Karpas-422 (cell line): ENCODE results near the gene THPO. TPM values are rescaled to one million over a fixed set of nuclear protein-coding genes. Genes with fewer than 3 reads are reported as not detected.

Source experiments
- DNase-seq: peaks from one replicate; pipeline ENCODE4 v3.0.0-alpha.2; 2015
- H2AFZ ChIP-seq: fragments of 200-600 bp; sonication (generic); 2 replicates; pipeline ENCODE4 v1.6.1; 2014; ENCODE audit warnings: antibody characterized with exemption, low read length, mixed read lengths
- H3K27ac ChIP-seq: fragments of 200-600 bp; sonication (generic); 2 replicates; pipeline ENCODE4 v1.5.1; 2014; ENCODE audit warnings: mild to moderate bottlenecking, low read length, moderate library complexity
- H3K27me3 ChIP-seq: fragments of 200-600 bp; sonication (generic); 2 replicates; pipeline ENCODE4 v1.6.1; 2014; ENCODE audit warnings: low read length, mixed read lengths
- H3K36me3 ChIP-seq: fragments of 200-600 bp; sonication (generic); 2 replicates; pipeline ENCODE4 v1.6.1; 2014; ENCODE audit warnings: low read length, mixed read lengths; ENCODE audit not compliant: insufficient read depth
- H3K4me1 ChIP-seq: fragments of 200-600 bp; sonication (generic); 2 replicates; pipeline ENCODE4 v1.6.1; 2014; ENCODE audit warnings: mild to moderate bottlenecking, low read length, mixed read lengths
- H3K4me2 ChIP-seq: fragments of 200-600 bp; sonication (generic); 2 replicates; pipeline ENCODE4 v1.6.1; 2014; ENCODE audit warnings: low read length, low read depth, mild to moderate bottlenecking; ENCODE audit not compliant: poor library complexity, severe bottlenecking
- H3K4me3 ChIP-seq: fragments of 200-600 bp; sonication (generic); 2 replicates; pipeline ENCODE4 v1.5.1; 2014; ENCODE audit warnings: mild to moderate bottlenecking, antibody characterized with exemption, low read length, mixed read lengths
- H3K79me2 ChIP-seq: fragments of 200-600 bp; sonication (generic); 2 replicates; pipeline ENCODE4 v1.6.1; 2014; ENCODE audit warnings: mild to moderate bottlenecking, low read length, mixed read lengths
- H3K9ac ChIP-seq: fragments of 200-600 bp; sonication (generic); 2 replicates; pipeline ENCODE4 v1.6.0; 2014; ENCODE audit warnings: low read length
- H3K9me2 ChIP-seq: fragments of 200-600 bp; sonication (generic), shearing (Covaris generic); replicated peaks from 2 replicates; pipeline ENCODE4 v1.6.0; 2014; ENCODE audit warnings: mild to moderate bottlenecking, low read length, moderate library complexity; ENCODE audit not compliant: insufficient read depth
- H3K9me3 ChIP-seq: fragments of 300-700, 200-600 bp; sonication (generic); 2 replicates; pipeline ENCODE4 v1.6.1; 2014; ENCODE audit warnings: low read length, mixed read lengths
- H4K20me1 ChIP-seq: fragments of 200-600 bp; sonication (generic); 2 replicates; pipeline ENCODE4 v1.6.1; 2014; ENCODE audit warnings: mild to moderate bottlenecking, antibody characterized with exemption, low read length, low read depth; ENCODE audit not compliant: insufficient read depth
- total RNA-seq: library from RNA; depleted of rRNA; stranded (reverse); fragments of >200 nt; shearing (Covaris generic); gene quantifications from 2 replicates; pipeline ENCODE4 v1.2.3, GENCODE V29; 2014; ENCODE audit warnings: low replicate concordance

The THPO gene
- total RNA-seq, 1 experiment from 2014 or later = 12.5 TPM

DNA sequence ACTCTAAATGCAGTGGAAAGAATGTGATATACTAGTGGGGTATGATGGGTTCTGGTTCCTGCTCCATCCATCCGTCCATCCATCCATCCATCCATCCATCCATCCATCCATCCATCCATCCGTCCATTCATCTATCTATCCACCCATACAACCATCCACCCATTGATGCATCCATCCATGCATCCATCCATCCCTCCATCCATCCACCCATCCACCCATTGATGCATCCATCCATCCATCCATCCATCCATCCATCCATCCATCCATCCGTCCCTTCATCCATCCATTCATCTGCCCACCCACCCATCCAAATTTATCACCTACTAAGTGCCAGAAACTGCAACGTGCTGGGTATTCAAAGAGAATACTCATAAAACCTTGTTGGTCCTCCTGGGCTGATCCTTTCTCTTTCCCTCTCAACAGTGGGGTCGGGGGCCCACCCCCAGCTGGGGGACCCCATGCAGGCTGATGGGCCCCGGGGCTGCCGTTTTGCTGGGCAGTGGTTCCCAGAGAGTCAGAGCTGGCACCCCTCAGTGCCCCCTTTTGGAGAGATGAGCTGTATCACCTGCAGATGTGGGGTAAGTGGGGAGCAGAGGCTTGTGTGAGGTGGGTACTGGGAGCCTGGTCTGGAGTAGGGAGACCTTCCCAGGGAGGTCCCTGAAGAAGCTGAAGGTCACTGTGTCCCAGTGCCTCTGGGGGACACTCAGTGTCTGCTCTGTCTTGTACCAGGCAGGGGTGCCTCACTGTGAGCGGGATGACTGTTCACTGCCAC is 10.3 kb upstream of the THPO start:
- Histone ChIP-seq H3K36me3 (peaks cover 2% of the 10 kb centered on the region; the same call in 1 of the 2 replicates), H3K27ac (no peak overlapping the region), H4K20me1 (peaks cover 8% of the 10 kb centered on the region; the same call in 1 of the 2 replicates), H3K9me3 (no peaks in the 10 kb centered on the region), H3K9me2 (no peaks in the 10 kb centered on the region), H3K4me1 (no peaks in the 10 kb centered on the region), H3K79me2 (no peaks in the 10 kb centered on the region), H2AFZ (no peak overlapping the region), H3K9ac (no peak overlapping the region), H3K27me3 (no peaks in the 10 kb centered on the region), H3K4me2 (no peak overlapping the region), H3K4me3 (no peak overlapping the region)
- DNase-seq = no peak

DNA sequence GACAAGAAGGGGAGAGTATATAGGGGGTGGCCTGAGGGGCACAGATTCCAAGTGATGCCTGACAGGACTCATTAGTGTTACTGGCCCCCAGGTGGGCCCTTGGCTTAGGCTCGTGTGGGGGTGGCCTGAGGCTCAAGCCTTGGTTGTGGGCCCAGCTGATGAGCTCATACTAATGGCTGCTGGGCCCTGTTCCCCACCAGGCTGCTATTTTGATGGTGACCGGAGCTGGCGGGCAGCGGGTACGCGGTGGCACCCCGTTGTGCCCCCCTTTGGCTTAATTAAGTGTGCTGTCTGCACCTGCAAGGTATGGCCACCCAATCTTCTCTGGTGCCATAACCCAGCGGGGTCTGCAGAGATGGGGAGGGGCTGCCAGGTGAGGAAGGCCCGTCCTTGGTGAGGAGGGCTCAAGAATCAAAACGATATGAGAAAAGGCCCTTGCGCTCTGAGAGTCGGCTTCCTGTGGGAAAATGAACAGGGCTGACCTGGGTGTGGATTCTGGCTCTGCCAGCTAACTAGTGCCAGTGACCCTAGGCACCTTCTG is 9.2 kb upstream of the THPO start:
- H3K9me3 ChIP-seq = no peaks in the 10 kb centered on the region
- H3K9ac ChIP-seq = no peak overlapping the region
- no peaks in the 10 kb centered on the region for H3K27me3 ChIP-seq

GRCh38 chr3:184386047-184386806 is 8.2 kb upstream of the THPO start:
- DNase-seq = no peak

More for the DNA sequence above, 9.2 kb upstream of the THPO start:
- Histone ChIP-seq H3K4me1 (no peaks in the 10 kb centered on the region), H3K27ac (no peak overlapping the region), H2AFZ (no peak overlapping the region), H3K4me3 (no peak overlapping the region), H3K36me3 (peaks cover 4% of the 10 kb centered on the region; the same call in 1 of the 2 replicates), H3K4me2 (no peak overlapping the region), H3K9me2 (no peaks in the 10 kb centered on the region), H4K20me1 (peaks cover 8% of the 10 kb centered on the region; the same call in 1 of the 2 replicates), H3K79me2 (no peaks in the 10 kb centered on the region)
- DNase-seq = no peak

GRCh38 chr3:184384856-184385422 is 6.9 kb upstream of the THPO start:
- Histone ChIP-seq H3K79me2 (no peaks in the 10 kb centered on the region), H3K27me3 (no peaks in the 10 kb centered on the region), H3K4me2 (no peak overlapping the region), H3K4me3 (no peak overlapping the region), H3K9me3 (no peaks in the 10 kb centered on the region), H3K9ac (no peak overlapping the region), H3K4me1 (no peaks in the 10 kb centered on the region), H3K36me3 (peaks cover 4% of the 10 kb centered on the region; the same call in 1 of the 2 replicates), H2AFZ (no peak overlapping the region), H3K9me2 (no peaks in the 10 kb centered on the region), H4K20me1 (peaks cover 8% of the 10 kb centered on the region; the same call in 1 of the 2 replicates), H3K27ac (no peak overlapping the region)
- DNase-seq = no peak

More at GRCh38 chr3:184386047-184386806, 8.2 kb upstream of the THPO start:
- no peaks in the 10 kb centered on the region for H3K79me2 ChIP-seq
- no peaks in the 10 kb centered on the region for H3K9me2 ChIP-seq
- peaks cover 4% of the 10 kb centered on the region; the same call in 1 of the 2 replicates for H3K36me3 ChIP-seq
- no peak overlapping the region for H3K9ac ChIP-seq
- no peaks in the 10 kb centered on the region for H3K4me1 ChIP-seq
- no peak overlapping the region for H3K4me3 ChIP-seq
- peaks cover 8% of the 10 kb centered on the region; the same call in 1 of the 2 replicates for H4K20me1 ChIP-seq
- no peak overlapping the region for H3K4me2 ChIP-seq
- H3K27ac ChIP-seq = no peak overlapping the region
- H3K9me3 ChIP-seq = no peaks in the 10 kb centered on the region
- no peaks in the 10 kb centered on the region for H3K27me3 ChIP-seq
- no peak overlapping the region for H2AFZ ChIP-seq

GRCh38 chr3:184384342-184384741 is 6.3 kb upstream of the THPO start:
- H4K20me1 ChIP-seq = peaks cover 3% of the 10 kb centered on the region; the same call in 1 of the 2 replicates
- H3K4me2 ChIP-seq = no peak overlapping the region
- no peak overlapping the region for H3K4me3 ChIP-seq
- no peak for DNase-seq
- no peaks in the 10 kb centered on the region for H3K27me3 ChIP-seq
- peaks cover under 1% of the 10 kb centered on the region; the same call in 1 of the 2 replicates for H3K4me1 ChIP-seq
- no peak overlapping the region for H3K27ac ChIP-seq
- H3K36me3 ChIP-seq = 0 out of 2 replicates have a peak, but pooled peaks cover 4% of the 10 kb centered on the region
- H2AFZ ChIP-seq = no peak overlapping the region
- H3K79me2 ChIP-seq = no peaks in the 10 kb centered on the region
- no peak overlapping the region for H3K9ac ChIP-seq
- H3K9me3 ChIP-seq = no peaks in the 10 kb centered on the region
- H3K9me2 ChIP-seq = no peaks in the 10 kb centered on the region

- H3K79me2 ChIP-seq = peaks cover 11% of the 10 kb centered on the region
- no peak overlapping the region for H3K9ac ChIP-seq
- H3K4me1 ChIP-seq = peaks cover 12% of the 10 kb centered on the region
- H3K9me2 ChIP-seq = no peaks in the 10 kb centered on the region
- H3K9me3 ChIP-seq = no peaks in the 10 kb centered on the region
- H3K27ac ChIP-seq = no peak overlapping the region
- H3K4me3 ChIP-seq = no peak overlapping the region
- H4K20me1 ChIP-seq = no peaks in the 10 kb centered on the region
- H3K4me2 ChIP-seq = no peak overlapping the region
- H3K27me3 ChIP-seq = no peaks in the 10 kb centered on the region
- no peak overlapping the region for H2AFZ ChIP-seq
- 0 out of 2 replicates have a peak, but pooled peaks cover 4% of the 10 kb centered on the region for H3K36me3 ChIP-seq
- no peak for DNase-seq
These were observed 5.2 kb upstream of the THPO start for GRCh38 chr3:184383033-184383740.

- no peak for DNase-seq
- H3K9me3 ChIP-seq = no peaks in the 10 kb centered on the region
- H2AFZ ChIP-seq = no peak overlapping the region
- no peak overlapping the region for H3K9ac ChIP-seq
- H3K4me3 ChIP-seq = no peak overlapping the region
- no peaks in the 10 kb centered on the region for H4K20me1 ChIP-seq
- H3K4me2 ChIP-seq = no peak overlapping the region
- H3K79me2 ChIP-seq = peaks cover 17% of the 10 kb centered on the region
- H3K36me3 ChIP-seq = 0 out of 2 replicates have a peak, but pooled peaks cover 4% of the 10 kb centered on the region
- H3K9me2 ChIP-seq = no peaks in the 10 kb centered on the region
- no peaks in the 10 kb centered on the region for H3K27me3 ChIP-seq
- no peak overlapping the region for H3K27ac ChIP-seq
- peaks cover 13% of the 10 kb centered on the region for H3K4me1 ChIP-seq
These were observed 4.5 kb upstream of the THPO start for GRCh38 chr3:184382326-184383032.
